OCI-M2 (cell line): ENCODE measurements around the gene RGL4.
"Not testable (repeated sequence)": the region's sequence is repeated elsewhere in the genome, so short reads cannot be mapped to it uniquely, and the experiment has no call there.

Experiments used
- DNase-seq: peaks from one replicate; lab custom pipeline; 2025; ENCODE audit not compliant: unreplicated experiment; lab: John Stamatoyannopoulos, UW

RGL4 gene

GRCh38 chr22:23690713-23691112 is at the start of gene RGL4:
Gene RGL4, plus strand, starts transcription at chr22:23691013. Its CDS starts 1,018 bp downstream, at chr22:23692031.
- no peak for DNase-seq

GRCh38 chr22:23646526-23646925 is 44.3 kb upstream of the RGL4 start:
- not testable (repeated sequence) for DNase-seq

DNA sequence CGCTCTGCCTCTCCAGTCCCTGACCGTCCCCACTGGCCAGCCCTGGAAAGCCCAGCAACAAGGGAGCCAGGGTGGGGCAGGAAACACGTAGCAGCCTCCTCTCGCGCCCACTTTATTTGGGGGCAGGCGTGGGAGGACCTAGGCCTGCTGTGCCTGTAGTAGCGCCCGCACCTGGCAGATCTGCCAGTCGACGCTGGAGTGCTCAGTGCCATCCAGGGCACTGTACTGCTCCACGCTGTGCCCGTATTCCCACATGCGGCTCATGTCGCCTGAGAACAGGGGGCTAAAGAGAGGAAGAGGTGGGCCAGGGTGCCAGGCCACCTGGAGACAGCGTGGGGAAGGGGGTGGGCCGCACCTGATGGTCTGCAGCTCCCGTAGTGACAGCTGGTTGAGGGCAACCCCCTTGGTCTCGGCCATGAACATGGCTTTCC is 41.7 kb upstream of the RGL4 start:
- DNase-seq: no peak

DNA sequence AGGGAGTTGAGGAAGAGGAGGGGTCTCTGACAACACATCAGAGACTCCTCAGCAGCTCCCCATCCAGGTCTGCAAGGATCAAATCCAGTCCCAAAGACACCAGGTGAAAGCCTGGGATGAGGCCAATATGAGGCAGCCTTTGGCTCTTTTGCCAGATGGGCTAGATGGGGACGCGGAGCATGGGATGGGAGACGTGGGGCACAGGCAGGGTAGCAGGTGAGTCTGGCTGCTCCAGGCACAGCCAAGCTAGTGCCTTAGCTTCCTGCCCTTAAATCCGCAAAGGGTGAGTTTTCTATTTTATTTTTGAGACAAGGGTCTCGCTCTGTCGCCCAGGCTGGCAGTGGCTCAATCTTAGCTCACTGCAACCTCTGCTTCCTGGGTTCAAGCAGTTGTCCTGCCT is 39.1 kb upstream of the RGL4 start:
- DNase-seq: no peak

GRCh38 chr22:23652286-23652685 is 38.5 kb upstream of the RGL4 start:
- no peak for DNase-seq

- DNase-seq: no peak
These were observed 38.1 kb upstream of the RGL4 start for GRCh38 chr22:23652711-23653110.

- no peak for DNase-seq
These were observed 34.8 kb upstream of the RGL4 start for GRCh38 chr22:23655891-23656475.

GRCh38 chr22:23657727-23658126 is 33.1 kb upstream of the RGL4 start:
- no peak for DNase-seq

DNA sequence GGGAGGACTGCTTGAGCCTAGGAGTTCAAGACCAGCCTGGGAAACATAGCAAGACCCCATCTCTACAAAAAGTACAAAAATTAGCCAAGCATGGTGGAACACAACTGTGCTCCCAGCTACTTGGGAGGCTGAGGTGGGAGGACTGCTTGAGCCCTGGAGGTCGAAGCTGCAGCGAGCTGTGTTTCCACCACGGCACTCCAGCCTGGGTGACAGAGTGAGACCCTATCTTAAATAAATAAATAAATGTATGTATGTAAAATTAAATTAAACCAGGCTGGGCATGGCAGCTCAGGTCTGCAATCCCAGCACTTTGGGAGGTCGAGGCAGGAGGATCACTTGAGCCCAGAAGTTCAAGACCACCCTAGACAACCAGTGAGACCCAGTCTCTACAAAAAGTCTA is 30.4 kb upstream of the RGL4 start:
- DNase-seq: not testable (repeated sequence)

DNA sequence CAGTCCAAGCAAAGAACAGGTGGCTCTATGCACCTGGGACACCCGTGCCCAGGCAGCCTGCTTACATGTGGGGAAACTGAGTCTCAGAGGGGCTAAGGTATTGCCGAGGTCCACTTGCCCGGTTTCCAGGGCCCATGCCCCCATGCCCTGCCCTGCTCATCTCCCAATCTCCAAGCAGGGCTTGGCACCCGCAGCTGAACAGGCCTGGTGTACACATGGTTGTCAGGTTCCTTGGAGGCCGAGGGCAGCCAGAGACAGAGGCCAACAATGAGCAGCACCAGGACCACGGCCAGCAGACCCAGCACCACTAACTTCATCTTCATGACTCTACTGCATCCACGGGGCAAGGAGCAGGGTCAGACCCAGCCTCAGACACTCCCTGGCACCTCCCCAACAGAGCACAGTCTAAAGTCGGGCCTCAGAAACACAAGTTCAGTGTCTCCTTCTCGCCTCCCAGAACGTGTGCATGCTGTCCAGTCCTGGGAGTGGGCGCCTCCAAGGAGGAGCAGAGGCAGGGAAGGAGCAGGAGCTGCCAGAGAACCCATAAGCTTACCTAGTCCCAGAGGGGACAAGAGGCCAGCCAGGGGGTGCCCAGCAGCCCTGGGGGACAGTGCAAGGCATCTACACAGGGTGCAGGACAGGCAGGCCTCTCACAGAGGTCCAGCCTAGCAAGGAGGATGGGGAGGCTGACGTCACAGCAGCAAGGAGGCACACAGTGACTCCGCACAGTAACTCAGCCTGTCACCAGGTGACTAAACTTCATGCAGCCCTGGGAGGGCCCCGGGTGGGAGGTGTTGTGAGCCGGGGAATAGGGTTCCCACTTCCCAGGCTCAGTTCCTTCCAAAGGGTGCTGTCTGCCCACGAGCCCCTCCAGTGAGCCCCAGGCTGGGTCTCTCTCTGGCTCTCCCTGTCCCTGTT is 20.2 kb upstream of the RGL4 start:
- DNase-seq: no peak

DNA sequence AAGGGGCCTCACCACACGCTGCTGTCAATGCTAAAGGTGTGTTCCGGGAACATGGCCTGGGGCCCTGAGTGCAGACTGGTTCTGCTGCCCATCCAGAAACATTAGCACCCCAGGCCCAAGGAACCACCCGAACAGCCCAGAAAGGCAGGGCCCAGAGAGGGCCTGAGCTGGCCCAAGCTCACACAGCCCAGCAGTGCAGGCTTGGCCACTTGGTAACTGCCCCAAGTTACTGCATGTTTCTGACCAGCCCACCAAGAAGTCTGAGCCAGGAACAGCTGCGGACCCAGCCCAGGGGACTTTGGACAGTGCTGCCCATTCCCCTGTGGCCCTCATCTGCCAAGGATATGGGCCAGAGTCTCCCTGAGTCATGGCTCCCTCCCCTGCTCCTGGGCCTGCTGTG is 19.4 kb upstream of the RGL4 start:
- not testable (repeated sequence) for DNase-seq

DNA sequence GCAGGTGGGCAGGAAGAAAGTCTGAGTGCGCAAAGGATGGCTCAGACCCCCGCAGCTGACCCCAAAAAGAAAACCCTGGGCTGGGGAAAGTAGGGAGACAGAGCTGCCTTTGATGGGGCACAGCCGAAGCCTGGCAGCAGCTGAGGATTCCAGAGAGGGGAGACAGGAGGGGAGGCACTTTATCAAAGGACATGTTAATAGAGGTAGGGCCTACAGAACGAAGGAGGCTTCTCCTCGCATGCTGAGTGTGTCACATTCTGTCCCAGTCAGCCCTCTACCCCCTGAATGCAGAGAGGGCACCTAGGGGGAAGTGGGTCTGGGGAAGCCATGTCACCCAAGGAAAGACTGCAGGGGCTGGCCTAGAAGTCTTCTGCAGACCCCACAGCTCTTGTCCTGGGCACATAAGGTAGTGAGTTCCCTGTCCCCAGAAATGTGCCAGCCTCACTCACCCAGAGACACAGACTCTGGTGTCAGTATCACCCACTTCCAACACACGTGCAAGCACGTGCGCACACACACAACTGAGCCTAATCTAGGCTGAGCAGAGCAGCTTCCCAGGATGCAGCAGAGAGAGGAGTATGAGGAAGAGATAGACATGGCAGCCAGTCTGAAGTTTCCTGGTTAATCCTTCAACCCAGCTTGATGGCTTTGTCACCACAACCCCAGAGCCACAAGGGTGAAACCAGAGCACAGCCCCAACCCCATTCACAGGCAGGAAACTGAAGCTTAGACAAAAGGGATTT is 18.3 kb upstream of the RGL4 start:
- DNase-seq: not testable (repeated sequence)

- DNase-seq: no peak
These were observed 17.7 kb upstream of the RGL4 start for GRCh38 chr22:23673050-23673620.

GRCh38 chr22:23673826-23674690 is 16.8 kb upstream of the RGL4 start:
- DNase-seq: no peak

- DNase-seq: not testable (repeated sequence)
These were observed 15.8 kb upstream of the RGL4 start for GRCh38 chr22:23674886-23675501.

- no peak for DNase-seq
These were observed 15.1 kb upstream of the RGL4 start for GRCh38 chr22:23675502-23676415.

DNA sequence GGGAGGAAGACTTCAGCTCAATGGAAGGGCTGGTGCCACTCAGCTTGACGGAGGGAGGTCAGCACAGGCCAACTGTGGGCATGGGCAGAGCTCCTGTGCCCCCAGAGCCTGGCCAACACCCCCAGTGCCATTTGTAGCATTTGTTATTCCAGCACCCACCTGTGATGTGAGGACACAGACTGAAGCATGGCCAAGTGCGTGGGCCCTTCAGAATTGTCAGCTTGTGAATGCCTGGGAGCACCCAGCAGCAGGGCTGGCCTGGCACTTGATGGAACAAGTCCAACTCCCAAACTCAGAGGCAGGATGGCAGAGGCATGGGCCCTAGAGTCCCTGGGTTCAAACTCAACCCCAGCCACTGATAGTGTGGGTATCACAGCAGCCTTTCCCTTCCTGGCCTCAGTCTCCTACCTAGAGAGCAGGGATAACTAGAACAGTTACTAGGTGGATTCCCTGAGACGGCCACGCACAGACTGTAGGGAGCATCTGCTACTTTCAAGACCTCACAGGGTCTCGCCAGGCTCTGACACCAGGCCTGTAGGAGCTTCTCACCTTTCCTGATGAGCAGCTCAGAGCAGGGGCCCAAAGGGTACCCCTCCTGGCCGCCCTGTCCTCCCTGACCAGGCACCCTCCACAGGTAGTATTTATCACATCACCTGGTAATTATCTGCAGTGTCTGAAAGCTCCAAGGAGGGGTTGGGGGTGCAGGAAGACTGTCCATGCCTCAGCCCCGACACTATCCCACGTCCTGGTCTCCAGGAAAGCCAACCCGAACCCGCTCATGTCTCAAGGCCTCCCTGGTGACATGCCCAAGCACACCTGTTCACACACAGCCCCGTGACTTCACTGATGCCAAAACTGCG is 13.7 kb upstream of the RGL4 start:
- not testable (repeated sequence) for DNase-seq

GRCh38 chr22:23677701-23677995 is 13.2 kb upstream of the RGL4 start:
- DNase-seq: no peak
